SK-N-SH treated with all-trans-retinoic acid at 6 μM for 48 hours (cell line): ENCODE measurements around the gene EXD3.

ENCODE experiments used
- ARNTL ChIP-seq: fragments of 450-650 bp; formaldehyde crosslinking; IDR thresholded peaks from 2 replicates; pipeline ENCODE4 v1.5.0; 2020; ENCODE audit warnings: low read depth, mild to moderate bottlenecking, moderate library complexity, borderline replicate concordance
- CSRNP3 ChIP-seq: fragments of 250-450 bp; sonication (Bioruptor Pico); IDR thresholded peaks from 2 replicates; pipeline ENCODE4 v1.5.1; 2021; ENCODE audit warnings: mild to moderate bottlenecking, moderate library complexity
- ISL1 ChIP-seq: fragments of 250-450 bp; sonication (Bioruptor Pico); IDR thresholded peaks from 2 replicates; pipeline ENCODE4 v2.1.2; 2022; ENCODE audit warnings: mild to moderate bottlenecking, moderate library complexity
- OSR1 ChIP-seq: fragments of 250-450 bp; sonication (Bioruptor Pico); IDR thresholded peaks from 2 replicates; pipeline ENCODE4 v1.8.0; 2022; ENCODE audit warnings: moderate library complexity, mild to moderate bottlenecking, inconsistent platforms
- PATZ1 ChIP-seq: fragments of 250-450 bp; sonication (Bioruptor Pico); IDR thresholded peaks from 2 replicates; pipeline ENCODE4 v1.8.0; 2020; ENCODE audit warnings: mild to moderate bottlenecking, moderate library complexity, borderline replicate concordance
- POU6F1 ChIP-seq: fragments of 250-450 bp; sonication (Bioruptor Pico); IDR thresholded peaks from 2 replicates; pipeline ENCODE4 v1.8.0; 2021; ENCODE audit warnings: low read depth, mild to moderate bottlenecking, moderate library complexity, borderline replicate concordance
- RARB ChIP-seq: fragments of 250-450 bp; sonication (Bioruptor Pico); IDR thresholded peaks from 2 replicates; pipeline ENCODE4 v1.8.0; 2021; ENCODE audit warnings: mild to moderate bottlenecking, moderate library complexity
- SNAI2 ChIP-seq: fragments of 250-450 bp; sonication (Bioruptor Pico); IDR thresholded peaks from 2 replicates; pipeline ENCODE4 v1.5.0; 2020; ENCODE audit warnings: mild to moderate bottlenecking, moderate library complexity
- TOX ChIP-seq: fragments of 250-450 bp; sonication (Bioruptor Pico); IDR thresholded peaks from 2 replicates; pipeline ENCODE4 v1.8.0; 2021; ENCODE audit warnings: mild to moderate bottlenecking, moderate library complexity, borderline replicate concordance
- TSHZ2 ChIP-seq: fragments of 250-450 bp; sonication (Bioruptor Pico); IDR thresholded peaks from 2 replicates; pipeline ENCODE4 v1.5.0; 2020; ENCODE audit warnings: mild to moderate bottlenecking, moderate library complexity
- ZFP3 ChIP-seq: fragments of 250-450 bp; sonication (Bioruptor Pico); IDR thresholded peaks from 2 replicates; pipeline ENCODE4 v1.5.0; 2020; ENCODE audit warnings: mild to moderate bottlenecking, moderate library complexity
- ZFP30 ChIP-seq: fragments of 450-650 bp; formaldehyde crosslinking; IDR thresholded peaks from 2 replicates; pipeline ENCODE4 v1.5.0; 2022; ENCODE audit warnings: mild to moderate bottlenecking, moderate library complexity
- ZNF70 ChIP-seq: fragments of 450-650 bp; formaldehyde crosslinking; IDR thresholded peaks from 2 replicates; pipeline ENCODE4 v1.5.0; 2020; ENCODE audit warnings: mild to moderate bottlenecking, moderate library complexity
- ZNF8 ChIP-seq: fragments of 450-650 bp; formaldehyde crosslinking; IDR thresholded peaks from 2 replicates; pipeline ENCODE4 v1.5.0; 2020; ENCODE audit warnings: mild to moderate bottlenecking, moderate library complexity

GRCh38 chr9:137275203-137275587 is 147.8 kb downstream of the EXD3 start:
- TF ChIP-seq SNAI2 (CRISPR knock-in tag) (no peak), ZFP30 (no peak), ARNTL (CRISPR knock-in tag) (no peak), ZFP3 (no peak), CSRNP3 (CRISPR knock-in tag) (no peak), TSHZ2 (CRISPR knock-in tag) (no peak), POU6F1 (CRISPR knock-in tag) (no peak), OSR1 (no peak), TOX (CRISPR knock-in tag) (no peak), PATZ1 (CRISPR knock-in tag) (no peak), ISL1 (no peak), RARB (CRISPR knock-in tag) (no peak), ZNF70 (CRISPR knock-in tag) (no peak), ZNF8 (CRISPR knock-in tag) (no peak)
